IPS-11a (cell line): ENCODE data around the gene MTURN.

Source experiments
- H3K4me3 ChIP-seq: one replicate; pipeline ENCODE4 v1.5.1; 2013; ENCODE audit warnings: low read depth, low read length, control low read depth

MTURN gene

DNA sequence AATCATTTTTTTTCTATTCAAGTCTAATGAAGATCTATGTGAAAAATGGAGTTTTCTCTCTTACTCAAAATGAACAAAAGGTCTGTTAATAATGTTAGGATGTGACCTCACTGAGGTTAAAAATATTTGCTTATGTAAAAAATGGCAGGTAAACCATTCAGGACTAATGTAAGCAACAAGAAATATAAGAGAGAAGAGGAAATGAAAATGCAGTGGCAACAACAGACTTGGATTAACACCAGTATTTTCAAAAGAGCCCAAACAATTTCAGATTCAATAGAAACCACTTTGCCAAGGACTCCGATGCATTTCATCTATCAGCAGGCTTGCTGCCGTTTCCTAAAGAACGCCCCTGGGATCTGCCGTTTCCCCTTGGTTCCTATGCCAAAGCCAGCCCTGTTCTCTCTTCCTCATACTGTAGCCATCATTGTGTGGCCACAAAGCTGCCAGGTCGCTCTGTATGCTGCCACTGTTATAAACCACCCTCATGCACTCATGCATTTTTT lies 66.4 kb downstream of the MTURN start:
- H3K4me3 ChIP-seq: no peak overlapping the region

- H3K4me3 ChIP-seq: no peak overlapping the region
Measured at GRCh38 chr7:30201921-30202320, 67.1 kb downstream of the MTURN start.

- H3K4me3 ChIP-seq: no peak overlapping the region
Measured at GRCh38 chr7:30202671-30203070, 67.9 kb downstream of the MTURN start.

GRCh38 chr7:30206491-30206890 lies 71.7 kb downstream of the MTURN start:
- no peak overlapping the region for H3K4me3 ChIP-seq

- H3K4me3 ChIP-seq: no peak overlapping the region
Measured at GRCh38 chr7:30206942-30207341, 72.2 kb downstream of the MTURN start.

- H3K4me3 ChIP-seq: no peak overlapping the region
Measured at GRCh38 chr7:30207376-30207775, 72.6 kb downstream of the MTURN start.

GRCh38 chr7:30209951-30210350 lies 75.2 kb downstream of the MTURN start:
- no peak overlapping the region for H3K4me3 ChIP-seq
